Tibial nerve (tissue), 4 donors: ENCODE data around the gene EFCAB14. TPM values are rescaled to one million over a fixed set of nuclear protein-coding genes. Genes with fewer than 3 reads are reported as not detected.

Source experiments
- DNase-seq, 2 donors: peaks; one replicate each; pipeline ENCODE4 v3.0.0-alpha.2; 2019; ENCODE audit warnings: low spot score in 2 of 2
- H3K27ac ChIP-seq, 4 donors: fragments of 200-600 bp; sonication (generic) in 3 of 4; one replicate each; pipeline ENCODE4 v1.5.1; 2017 to 2019; ENCODE audit warnings: mild to moderate bottlenecking in 1 of 4
- H3K27me3 ChIP-seq, 2 donors: fragments of 200-600 bp; sonication (generic) in 1 of 2; one replicate each; pipeline versions ENCODE4 v1.5.1 to v1.6.0; 2017 to 2019
- H3K36me3 ChIP-seq, 3 donors: fragments of 200-600 bp; sonication (generic); one replicate each; pipeline ENCODE4 v1.5.1; 2018 to 2019
- H3K4me1 ChIP-seq, 4 donors: fragments of 200-600 bp; sonication (generic) in 3 of 4; one replicate each; pipeline ENCODE4 v1.5.1; 2017 to 2019
- H3K4me3 ChIP-seq, 4 donors: fragments of 200-600 bp; sonication (generic) in 3 of 4; one replicate each; pipeline ENCODE4 v1.5.1; 2017 to 2019; ENCODE audit warnings: mild to moderate bottlenecking in 1 of 4, moderate library complexity in 1 of 4
- H3K9me3 ChIP-seq, 4 donors: fragments of 200-600 bp; sonication (generic) in 3 of 4; one replicate each; pipeline ENCODE4 v1.5.1; 2017 to 2019
- EP300 ChIP-seq, 2 donors: sonication (generic); formaldehyde crosslinking; IDR thresholded peaks; one replicate each; pipeline ENCODE4 v1.6.1; 2017; ENCODE audit warnings: antibody characterized with exemption in 2 of 2, mild to moderate bottlenecking in 1 of 2
- POLR2A ChIP-seq, 2 donors: fragments of 450-650 bp; IDR thresholded peaks; one replicate each; pipeline ENCODE4 v1.6.1; 2017; ENCODE audit warnings: antibody characterized with exemption in 2 of 2, mild to moderate bottlenecking in 2 of 2, moderate library complexity in 2 of 2
- WGBS, 2 donors: methylation state at CpG; one replicate each; pipeline ENCODE4 v1.1.5; 2018; 5-methylcytosine and 5-hydroxymethylcytosine counted together
- total RNA-seq, 4 donors: library from RNA; depleted of rRNA; stranded (reverse); fragments of >200 nt; gene quantifications; one replicate each; pipeline ENCODE4 v1.1.0, GENCODE V29; 2016
- TF ChIP-seq, protein P1 (sequence below), 5 experiments: fragments of 200-600 bp in 3 of 5; fragments of 450-650 bp in 2 of 5; sonication (generic) in 3 of 5; IDR thresholded peaks; one replicate each; pipeline ENCODE4 v1.5.1; 2016 to 2019; ENCODE audit warnings: antibody characterized with exemption in 5 of 5, mild to moderate bottlenecking in 3 of 5, moderate library complexity in 2 of 5

EFCAB14 gene
- total RNA-seq, 4 donors from 2014 or later: 81.0 to 106 (median 97.0) TPM

DNA sequence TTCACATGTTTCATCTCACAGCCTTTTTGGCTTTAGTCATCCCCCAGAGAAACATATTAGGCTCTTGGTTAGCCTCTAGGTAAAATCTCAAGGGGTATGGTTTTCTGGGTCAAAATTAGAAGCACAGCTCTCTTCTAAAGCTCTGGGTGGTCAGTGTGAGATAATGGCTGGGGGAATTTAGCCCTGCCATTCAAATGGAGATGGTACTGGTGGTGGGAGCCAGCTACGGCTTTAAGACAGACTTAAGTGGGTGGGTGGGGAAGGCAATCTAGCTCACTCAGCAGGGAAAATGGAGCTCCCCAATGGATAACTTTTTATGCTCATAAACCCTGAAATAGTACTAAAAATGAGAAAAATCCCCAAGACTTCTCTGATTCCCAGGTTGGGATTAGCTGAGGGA lies 41.6 kb downstream of the EFCAB14 start:
- no peaks in the 10 kb centered on the region for H3K9me3 ChIP-seq
- H3K36me3 ChIP-seq: peaks cover 0 to 85% (median 12%) of the 10 kb centered on the region in 3 donors
- no peak overlapping the region for H3K27ac ChIP-seq
- TF ChIP-seq, protein P1, sequence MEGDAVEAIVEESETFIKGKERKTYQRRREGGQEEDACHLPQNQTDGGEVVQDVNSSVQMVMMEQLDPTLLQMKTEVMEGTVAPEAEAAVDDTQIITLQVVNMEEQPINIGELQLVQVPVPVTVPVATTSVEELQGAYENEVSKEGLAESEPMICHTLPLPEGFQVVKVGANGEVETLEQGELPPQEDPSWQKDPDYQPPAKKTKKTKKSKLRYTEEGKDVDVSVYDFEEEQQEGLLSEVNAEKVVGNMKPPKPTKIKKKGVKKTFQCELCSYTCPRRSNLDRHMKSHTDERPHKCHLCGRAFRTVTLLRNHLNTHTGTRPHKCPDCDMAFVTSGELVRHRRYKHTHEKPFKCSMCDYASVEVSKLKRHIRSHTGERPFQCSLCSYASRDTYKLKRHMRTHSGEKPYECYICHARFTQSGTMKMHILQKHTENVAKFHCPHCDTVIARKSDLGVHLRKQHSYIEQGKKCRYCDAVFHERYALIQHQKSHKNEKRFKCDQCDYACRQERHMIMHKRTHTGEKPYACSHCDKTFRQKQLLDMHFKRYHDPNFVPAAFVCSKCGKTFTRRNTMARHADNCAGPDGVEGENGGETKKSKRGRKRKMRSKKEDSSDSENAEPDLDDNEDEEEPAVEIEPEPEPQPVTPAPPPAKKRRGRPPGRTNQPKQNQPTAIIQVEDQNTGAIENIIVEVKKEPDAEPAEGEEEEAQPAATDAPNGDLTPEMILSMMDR (IDR thresholded peaks at IDR 0.05): no peak
- TF ChIP-seq EP300 (IDR thresholded peaks at IDR 0.05) (no peak), POLR2A (IDR thresholded peaks at IDR 0.05) (no peak)
- no peak for DNase-seq
- no peaks in the 10 kb centered on the region for H3K4me1 ChIP-seq
- WGBS, 2 donors: 95 to 96% methylated on average over 1 of the region's 1 CpG
- H3K4me3 ChIP-seq: no peak overlapping the region
- H3K27me3 ChIP-seq: no peaks in the 10 kb centered on the region

DNA sequence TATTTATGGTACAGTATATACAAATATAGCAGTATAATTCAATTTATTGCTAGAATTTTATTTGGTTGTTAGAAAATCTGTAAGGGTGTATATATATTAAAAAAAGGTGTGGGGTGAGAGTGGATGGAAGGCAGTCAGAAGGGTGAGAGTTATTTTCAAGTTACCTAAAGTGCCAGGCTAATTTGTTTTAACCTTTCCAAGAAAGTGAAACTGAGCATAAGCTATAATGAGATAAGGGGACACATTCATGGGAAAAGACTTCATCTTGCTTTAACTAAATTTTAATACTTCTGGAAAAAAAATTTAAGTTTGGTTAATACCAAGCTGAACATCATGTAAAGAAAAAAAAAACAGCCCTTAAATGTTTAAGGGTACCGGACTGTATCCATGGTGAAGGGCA lies 42.4 kb downstream of the EFCAB14 start:
- H3K27ac ChIP-seq: no peak overlapping the region
- H3K4me3 ChIP-seq: no peak overlapping the region
- H3K4me1 ChIP-seq: no peaks in the 10 kb centered on the region
- H3K9me3 ChIP-seq: no peaks in the 10 kb centered on the region
- no peaks in the 10 kb centered on the region for H3K27me3 ChIP-seq
- peaks cover 0 to 77% (median 12%) of the 10 kb centered on the region in 3 donors for H3K36me3 ChIP-seq
- DNase-seq: no peak
- 88 to 89% methylated on average over 1 of the region's 1 CpG for WGBS, 2 donors
- TF ChIP-seq EP300 (IDR thresholded peaks at IDR 0.05) (no peak), POLR2A (IDR thresholded peaks at IDR 0.05) (no peak)
- TF ChIP-seq, protein P1 (IDR thresholded peaks at IDR 0.05): no peak

GRCh38 chr1:46675549-46676314 lies 43.2 kb downstream of the EFCAB14 start:
- no peak overlapping the region for H3K4me3 ChIP-seq
- no peaks in the 10 kb centered on the region for H3K27me3 ChIP-seq
- H3K27ac ChIP-seq: no peak overlapping the region
- H3K36me3 ChIP-seq: peaks cover 0 to 69% (median 12%) of the 10 kb centered on the region in 3 donors
- H3K4me1 ChIP-seq: no peaks in the 10 kb centered on the region
- H3K9me3 ChIP-seq: no peaks in the 10 kb centered on the region
- DNase-seq: no peak
- TF ChIP-seq, protein P1 (IDR thresholded peaks at IDR 0.05): no peak
- 39 to 75% methylated on average over 1 of the region's 1 CpG for WGBS, 2 donors

- 46 to 50% methylated on average over 4 of the region's 4 CpGs for WGBS, 2 donors
- H3K27me3 ChIP-seq: no peaks in the 10 kb centered on the region
- no peak overlapping the region for H3K4me3 ChIP-seq
- H3K4me1 ChIP-seq: peaks cover 0 to 4% (median 0%) of the 10 kb centered on the region in 4 donors
- H3K9me3 ChIP-seq: no peaks in the 10 kb centered on the region
- no peak for DNase-seq
- H3K36me3 ChIP-seq: peaks cover 0 to 50% (median 0%) of the 10 kb centered on the region in 3 donors
- TF ChIP-seq POLR2A (IDR thresholded peaks at IDR 0.05) (no peak), EP300 (IDR thresholded peaks at IDR 0.05) (no peak)
- TF ChIP-seq, protein P1 (IDR thresholded peaks at IDR 0.05): no peak
- no peak overlapping the region for H3K27ac ChIP-seq
These were observed 45.1 kb downstream of the EFCAB14 start for GRCh38 chr1:46673749-46674182.

- Histone ChIP-seq H3K27ac (no peak overlapping the region), H3K4me3 (no peak overlapping the region), H3K36me3 (peaks cover 0 to 41% (median 0%) of the 10 kb centered on the region in 3 donors), H3K9me3 (no peaks in the 10 kb centered on the region), H3K4me1 (peaks cover 0 to 6% (median under 1%) of the 10 kb centered on the region in 4 donors), H3K27me3 (no peaks in the 10 kb centered on the region)
- TF ChIP-seq POLR2A (IDR thresholded peaks at IDR 0.05) (no peak), EP300 (IDR thresholded peaks at IDR 0.05) (no peak)
- TF ChIP-seq, protein P1 (IDR thresholded peaks at IDR 0.05): no peak
- WGBS, 2 donors: 59 to 67% methylated on average over 8 of the region's 8 CpGs
- DNase-seq: no peak
These were observed 46.2 kb downstream of the EFCAB14 start for GRCh38 chr1:46672696-46673095.
